Transverse colon (tissue), 4 donors: ENCODE measurements around the gene NOLC1. TPM values are rescaled to one million over a fixed set of nuclear protein-coding genes. Genes with fewer than 3 reads are reported as not detected.

Experiments used
- total RNA-seq, 4 donors: library from RNA; depleted of rRNA; stranded (reverse); fragments of >200 nt; gene quantifications; one replicate each; pipeline ENCODE4 v1.1.0, GENCODE V29; 2016

The NOLC1 gene
- total RNA-seq, 4 donors from 2014 or later, result 19.1 to 119 (median 35.6) TPM

Other genes with a start within 250 kb of the NOLC1 start
- 10 to 100 TPM; 11.5 to 29.7 (median 19.5) TPM for gene ARMH3, start 96.2 kb upstream of the NOLC1 start, total RNA-seq
- gene HPS6, start 87.0 kb upstream of the NOLC1 start, total RNA-seq, result 10 to 100 TPM; 17.1 to 30.9 (median 23.8) TPM
- gene LDB1, start 32.0 kb upstream of the NOLC1 start, total RNA-seq, result 10 to 100 TPM; 31.9 to 81.9 (median 54.1) TPM
- 10 to 100 TPM in 3 of 4 donors, 1 to 10 TPM in 1; 7.5 to 62.7 (median 13.7) TPM for gene PPRC1, start 19.3 kb upstream of the NOLC1 start, total RNA-seq
- gene ELOVL3, start 73.9 kb downstream of the NOLC1 start, total RNA-seq, result not detected
- gene PITX3, start 89.1 kb downstream of the NOLC1 start, total RNA-seq, result not detected
- 10 to 100 TPM; 60.5 to 97.6 (median 67.5) TPM for gene GBF1, start 93.1 kb downstream of the NOLC1 start, total RNA-seq
- 10 to 100 TPM in 3 of 4 donors, 1 to 10 TPM in 1; 4.4 to 24.5 (median 17.8) TPM for gene NFKB2, start 243.3 kb downstream of the NOLC1 start, total RNA-seq